ENCODE results near the gene IER3IP1. TPM values are rescaled to one million over a fixed set of nuclear protein-coding genes. Genes with fewer than 3 reads are reported as not detected.
A peak's percentile ranks its signal among the peaks of the same experiment; 100 is the strongest.

IER3IP1 gene
- total RNA-seq, 4 donors from 2014 or later: 13.0 to 17.0 (median 14.3) TPM

- peaks cover 0 to 39% of the 10 kb centered on the region in 2 donors for H3K36me3 ChIP-seq
- TF ChIP-seq POLR2A (IDR thresholded peaks at IDR 0.05): no peak
- no peak for TF ChIP-seq CTCF (IDR thresholded peaks at IDR 0.05 in 4 of 5, conservative IDR thresholded peaks at IDR 0.05 in 1 of 5)
- no peak overlapping the region for H3K4me3 ChIP-seq
- H3K9me3 ChIP-seq: no peaks in the 10 kb centered on the region
- DNase-seq: no peak
- peaks cover under 1 to 4% of the 10 kb centered on the region in 2 donors for H3K4me1 ChIP-seq
- in situ Hi-C loops (cut with MboI; ENCODE audit: low sequenced_read_pairs in 4 of 4): no loop called here
- intact Hi-C loops (cut with DNase I; ENCODE audit: low total_unique reads): no loop called here
- ATAC-seq: no peak
- H3K27me3 ChIP-seq: no peaks in the 10 kb centered on the region
- H3K27ac ChIP-seq: no peak overlapping the region
Measured at GRCh38 chr18:47115205-47115604, 61.0 kb downstream of the IER3IP1 start.

- Histone ChIP-seq H3K4me3 (no peak overlapping the region), H3K27ac (no peak overlapping the region), H3K9me3 (no peaks in the 10 kb centered on the region), H3K27me3 (no peaks in the 10 kb centered on the region), H3K36me3 (peaks cover 0 to 39% of the 10 kb centered on the region in 2 donors), H3K4me1 (peaks cover 12 to 16% of the 10 kb centered on the region in 2 donors)
- TF ChIP-seq CTCF (IDR thresholded peaks at IDR 0.05 in 4 of 5, conservative IDR thresholded peaks at IDR 0.05 in 1 of 5) (no peak), POLR2A (IDR thresholded peaks at IDR 0.05) (no peak)
- DNase-seq (no peak), ATAC-seq (no peak)
- intact Hi-C loops (cut with DNase I; ENCODE audit: low total_unique reads) (no loop called here), in situ Hi-C loops (cut with MboI; ENCODE audit: low sequenced_read_pairs in 4 of 4) (no loop called here)
Measured at GRCh38 chr18:47113796-47114540, 62.2 kb downstream of the IER3IP1 start.

- in situ Hi-C loops (cut with MboI; ENCODE audit: low sequenced_read_pairs in 4 of 4): no loop called here
- TF ChIP-seq POLR2A (IDR thresholded peaks at IDR 0.05) (no peak), CTCF (IDR thresholded peaks at IDR 0.05 in 4 of 5, conservative IDR thresholded peaks at IDR 0.05 in 1 of 5) (no peak)
- Histone ChIP-seq H3K27me3 (no peaks in the 10 kb centered on the region), H3K4me1 (peaks cover 17 to 21% of the 10 kb centered on the region in 2 donors), H3K9me3 (no peaks in the 10 kb centered on the region), H3K4me3 (no peak overlapping the region), H3K36me3 (peaks cover 0 to 57% of the 10 kb centered on the region in 2 donors), H3K27ac (no peak overlapping the region)
- no peak for DNase-seq
- intact Hi-C loops (cut with DNase I; ENCODE audit: low total_unique reads): no loop called here
- ATAC-seq: no peak
Measured at GRCh38 chr18:47110492-47111274, 65.5 kb downstream of the IER3IP1 start.

- no peak for DNase-seq
- H3K27ac ChIP-seq: peak overlapping the region in 1 of 4 donors; percentile 26
- H3K27me3 ChIP-seq: no peaks in the 10 kb centered on the region
- intact Hi-C loops (cut with DNase I; ENCODE audit: low total_unique reads): no loop called here
- TF ChIP-seq POLR2A (IDR thresholded peaks at IDR 0.05): no peak
- TF ChIP-seq CTCF (IDR thresholded peaks at IDR 0.05 in 4 of 5, conservative IDR thresholded peaks at IDR 0.05 in 1 of 5): no peak
- H3K9me3 ChIP-seq: no peaks in the 10 kb centered on the region
- H3K4me3 ChIP-seq: no peak overlapping the region
- in situ Hi-C loops (cut with MboI; ENCODE audit: low sequenced_read_pairs in 4 of 4): no loop called here
- no peak for ATAC-seq
- peaks cover 17 to 21% of the 10 kb centered on the region in 2 donors for H3K4me1 ChIP-seq
- peaks cover 0 to 59% of the 10 kb centered on the region in 2 donors for H3K36me3 ChIP-seq
Measured at GRCh38 chr18:47109720-47110119, 66.4 kb downstream of the IER3IP1 start.
